HG02973 (cell line): ENCODE results near the gene GPX1.
A peak's percentile ranks its signal among the peaks of the same experiment; 100 is the strongest.
"Not testable (repeated sequence)": the region's sequence is repeated elsewhere in the genome, so short reads cannot be mapped to it uniquely, and the experiment has no call there.

ENCODE experiments used
- ATAC-seq: cut with Tn5 transposase; IDR thresholded peaks from one replicate; pipeline ENCODE4 v1.9.1; 2021; ENCODE audit warnings: moderate library complexity; ENCODE audit not compliant: unreplicated experiment

GPX1 gene

DNA sequence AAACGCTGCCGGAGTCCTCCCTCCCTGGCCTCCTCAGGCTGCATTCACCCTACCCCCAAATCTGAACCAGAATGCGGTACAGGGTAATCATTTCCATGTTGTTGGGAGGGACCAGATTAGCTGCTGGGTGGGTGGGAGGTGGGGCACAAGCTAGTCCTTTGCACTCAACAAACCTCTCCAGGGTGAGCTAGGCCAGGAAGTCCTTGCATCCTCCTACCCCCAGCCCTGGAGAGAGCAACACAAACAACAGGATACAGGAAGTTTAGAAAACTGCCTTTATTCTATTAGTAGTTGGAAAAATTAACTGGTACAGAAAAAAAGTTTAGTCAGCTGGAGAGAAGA lies 702 bp upstream of the GPX1 start:
- ATAC-seq = peak; percentile 23

DNA sequence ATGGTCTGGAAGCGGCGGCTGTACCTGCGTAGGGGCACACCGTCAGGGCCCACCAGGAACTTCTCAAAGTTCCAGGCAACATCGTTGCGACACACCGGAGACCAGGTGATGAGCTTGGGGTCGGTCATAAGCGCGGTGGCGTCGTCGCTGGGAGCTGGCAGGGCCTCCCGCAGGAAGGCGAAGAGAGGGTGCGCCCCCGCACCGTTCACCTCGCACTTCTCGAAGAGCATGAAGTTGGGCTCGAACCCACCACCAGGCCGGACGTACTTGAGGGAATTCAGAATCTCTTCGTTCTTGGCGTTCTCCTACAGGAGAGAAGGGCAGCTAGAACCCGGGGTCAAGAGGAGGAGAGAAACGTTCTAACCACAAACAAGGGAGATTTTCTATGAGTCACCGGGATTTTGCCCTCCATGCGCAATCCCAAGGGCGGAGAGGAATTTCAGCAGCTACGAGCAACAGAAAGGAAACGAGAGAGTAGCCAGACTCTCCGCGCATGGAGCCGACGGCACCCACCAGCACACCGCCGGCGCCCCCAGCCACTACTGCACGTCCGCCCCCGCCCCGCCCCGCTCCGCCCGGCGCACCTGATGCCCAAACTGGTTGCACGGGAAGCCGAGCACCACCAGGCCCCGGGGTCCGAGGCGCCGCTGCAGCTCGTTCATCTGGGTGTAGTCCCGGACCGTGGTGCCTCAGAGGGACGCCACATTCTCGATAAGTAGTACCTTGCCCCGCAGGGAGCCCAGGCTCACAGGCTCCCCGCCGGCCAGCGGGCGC lies 523 bp downstream of the GPX1 start:
- ATAC-seq = peak; percentile 7

DNA sequence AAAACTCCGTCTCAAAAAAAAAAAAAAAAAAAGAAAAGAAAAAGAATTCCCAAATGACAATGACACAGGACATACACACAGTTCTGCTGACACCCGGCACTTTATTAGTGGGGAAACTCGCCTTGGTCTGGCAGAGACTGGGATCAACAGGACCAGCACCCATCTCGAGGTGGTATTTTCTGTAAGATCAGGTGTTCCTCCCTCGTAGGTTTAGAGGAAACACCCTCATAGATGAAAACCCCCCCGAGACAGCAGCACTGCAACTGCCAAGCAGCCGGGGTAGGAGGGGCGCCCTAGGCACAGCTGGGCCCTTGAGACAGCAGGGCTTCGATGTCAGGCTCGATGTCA lies 1.1 kb downstream of the GPX1 start:
- ATAC-seq = not testable (repeated sequence)

DNA sequence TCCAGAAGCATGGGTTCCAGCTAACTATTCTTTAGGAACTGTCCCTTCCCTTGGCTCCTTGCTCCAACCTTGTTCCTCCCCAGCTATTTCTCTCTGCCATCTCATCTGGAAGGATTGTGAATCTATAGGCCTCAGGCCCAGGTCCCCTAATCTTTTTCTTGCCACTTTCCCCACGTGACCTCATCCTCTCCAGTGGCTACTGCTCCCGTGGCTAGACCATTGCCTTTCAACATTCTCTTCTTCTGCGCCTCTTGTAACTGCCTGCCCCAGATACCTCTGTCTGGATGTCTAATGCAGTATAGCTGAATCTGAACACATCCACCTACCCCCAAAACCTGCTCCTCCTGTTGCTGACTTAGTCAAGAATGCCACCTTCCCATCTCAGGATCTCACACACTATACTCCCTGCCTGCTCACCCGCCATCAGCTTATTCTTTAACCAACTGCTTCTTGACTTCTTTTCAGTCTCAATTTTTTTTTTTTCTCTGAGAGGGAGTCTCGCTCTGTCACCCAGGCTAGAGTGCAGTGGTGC lies 5.2 kb downstream of the GPX1 start:
- no peak for ATAC-seq

DNA sequence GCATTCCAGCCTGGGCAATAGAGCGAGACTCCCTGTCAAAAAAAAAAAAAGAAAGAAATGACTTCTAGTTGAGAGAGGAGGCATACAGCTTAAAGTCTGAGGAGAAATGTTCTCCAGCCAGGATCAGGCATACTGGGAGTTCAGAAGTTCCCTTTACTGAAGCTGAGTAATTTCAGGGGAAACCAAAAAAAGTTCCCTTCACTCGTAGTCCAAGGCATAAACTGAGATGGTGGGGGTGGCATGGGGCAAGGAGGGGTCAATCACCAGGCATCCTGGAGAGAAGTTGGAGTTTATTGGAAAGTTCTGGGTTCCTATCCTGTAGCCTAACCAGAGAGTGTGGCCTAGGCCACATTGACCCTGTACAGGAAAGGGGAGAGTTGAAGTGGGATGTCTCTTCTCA lies 5.9 kb downstream of the GPX1 start:
- no peak for ATAC-seq

DNA sequence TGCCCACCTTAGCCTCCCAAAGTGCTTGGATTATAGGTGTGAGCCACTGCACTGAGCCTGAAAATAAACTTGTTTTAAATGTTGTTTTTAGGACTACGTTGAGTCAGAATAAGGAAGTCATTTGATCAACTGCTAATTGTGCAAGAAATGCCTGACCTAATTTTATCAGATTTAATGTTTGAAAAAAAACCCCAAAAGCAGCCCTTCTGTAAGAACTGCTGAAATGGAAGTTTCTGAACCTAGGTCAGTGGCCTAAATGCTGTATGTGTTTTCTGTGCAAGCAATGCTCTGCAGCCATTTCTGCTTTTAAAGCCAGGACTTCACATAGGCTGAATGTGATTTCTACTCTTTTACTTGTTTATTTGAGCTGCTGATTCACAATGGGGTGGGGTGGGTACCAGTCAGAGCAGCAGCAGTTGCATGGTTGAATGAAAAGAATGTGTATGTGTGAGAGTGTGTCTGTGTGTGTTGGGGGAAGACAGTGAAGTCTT lies 6.6 kb downstream of the GPX1 start:
- no peak for ATAC-seq

DNA sequence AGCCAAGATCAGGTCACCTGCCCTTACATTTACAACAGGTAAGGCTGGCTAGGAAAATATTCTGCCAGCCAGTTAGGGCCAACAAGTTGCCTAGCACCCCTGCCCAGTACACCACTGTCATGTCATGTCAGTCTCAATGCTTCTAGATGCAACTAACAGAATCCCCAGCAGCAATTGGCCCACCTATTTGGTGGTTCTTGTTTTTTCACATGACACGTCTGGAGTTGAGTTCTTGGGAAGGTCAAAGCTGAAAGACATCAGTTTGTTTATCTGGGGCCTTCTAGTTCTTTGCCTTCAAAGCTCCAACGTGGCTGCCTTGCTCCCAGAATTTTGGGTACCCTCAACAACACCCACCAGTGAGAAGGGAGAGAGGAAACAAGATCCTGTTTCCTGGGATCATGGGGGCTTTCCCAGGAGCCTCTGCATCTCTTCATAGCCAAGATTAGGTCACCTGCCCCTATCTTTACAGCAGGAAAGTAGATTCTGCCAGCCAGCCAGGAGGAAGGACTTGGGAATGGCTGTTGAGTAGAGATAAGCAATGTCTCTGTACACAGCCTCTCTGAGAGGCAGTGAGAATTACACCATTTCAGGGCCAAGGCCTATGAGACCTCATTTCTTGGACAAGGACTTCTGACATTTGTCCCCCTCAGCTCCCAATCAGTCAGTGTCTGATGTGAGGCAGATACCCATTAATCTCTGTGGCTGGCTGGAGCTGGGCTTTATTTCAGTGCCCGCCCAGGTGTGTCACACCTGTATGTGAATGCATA lies 8.6 kb downstream of the GPX1 start:
- no peak for ATAC-seq

DNA sequence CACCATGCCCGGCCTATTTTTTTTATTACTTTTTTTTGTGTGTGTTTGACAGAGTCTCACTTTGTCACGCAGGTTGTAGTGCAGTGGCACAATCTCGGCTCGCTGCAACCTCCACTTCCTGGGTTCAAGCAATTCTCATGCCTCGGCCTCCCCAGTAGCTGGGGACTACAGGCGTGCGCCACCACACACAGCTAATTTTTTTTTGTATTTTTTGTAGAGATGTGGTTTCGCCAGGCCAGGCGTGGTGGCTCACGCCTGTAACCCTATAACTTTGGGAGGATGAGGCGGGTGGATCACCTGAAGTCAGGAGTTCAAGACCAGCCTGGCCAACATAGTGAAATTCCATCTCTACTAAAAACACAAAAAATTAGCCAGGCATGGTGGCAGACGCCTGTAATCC lies 9.8 kb downstream of the GPX1 start:
- not testable (repeated sequence) for ATAC-seq

DNA sequence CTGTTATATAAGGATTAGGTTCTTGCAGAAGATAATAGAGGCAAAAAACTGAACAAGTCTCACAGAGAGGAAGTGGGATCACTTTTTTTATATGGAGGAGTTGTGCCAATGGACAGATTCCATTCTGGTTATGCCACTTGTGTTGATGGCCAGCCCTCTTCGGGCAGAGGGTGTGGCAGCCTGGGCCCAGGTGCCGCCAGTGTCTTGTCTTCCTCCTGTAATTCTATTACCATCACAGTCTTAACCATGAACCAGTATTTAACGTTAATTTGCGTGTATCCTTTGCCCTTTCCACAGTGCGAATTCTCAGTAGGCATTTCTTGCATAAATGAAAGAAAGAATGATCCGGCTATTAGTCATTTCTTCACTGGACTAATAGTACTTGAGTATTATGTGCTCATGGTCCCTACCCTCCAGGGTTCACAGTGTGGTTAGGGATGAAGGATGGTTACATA lies 11.3 kb downstream of the GPX1 start:
- ATAC-seq = no peak

DNA sequence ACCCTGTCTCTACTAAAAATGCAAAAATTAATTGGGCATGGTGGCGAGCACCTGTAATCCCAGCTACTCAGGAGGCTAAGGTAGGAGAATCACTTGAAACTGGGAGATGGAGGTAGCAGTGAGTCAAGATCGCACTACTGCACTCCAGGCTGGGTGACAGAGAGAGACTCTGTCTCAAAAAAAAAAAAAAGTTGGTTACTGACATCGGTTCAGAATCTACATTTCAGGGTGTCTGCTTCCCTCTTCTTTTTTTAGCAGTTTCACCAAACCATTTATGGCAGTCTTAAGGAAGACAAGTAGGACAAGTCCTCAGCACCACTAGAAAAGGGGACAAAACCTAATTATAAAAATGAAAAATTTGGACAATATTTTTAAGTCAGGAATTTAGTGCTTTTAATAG lies 15.0 kb downstream of the GPX1 start:
- no peak for ATAC-seq

DNA sequence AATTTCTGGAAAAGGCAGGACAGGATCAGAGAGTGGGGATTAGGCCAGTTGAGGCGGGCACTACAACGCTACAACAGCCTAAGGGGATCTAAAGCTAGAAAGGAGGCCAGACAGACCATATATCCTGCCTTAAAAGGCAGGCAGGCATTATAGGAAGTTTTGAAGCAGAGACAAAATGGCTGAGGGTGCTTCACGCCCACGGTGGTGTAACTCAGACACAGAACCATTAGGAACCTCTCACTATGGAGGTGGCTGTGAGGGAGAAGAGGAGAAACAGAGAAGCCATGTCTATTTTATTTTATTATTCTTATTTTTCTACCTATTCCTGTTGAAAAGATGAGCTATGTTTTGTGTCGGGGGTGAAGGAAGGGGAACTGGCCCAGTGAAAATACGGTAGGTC lies 16.2 kb downstream of the GPX1 start:
- ATAC-seq = no peak

DNA sequence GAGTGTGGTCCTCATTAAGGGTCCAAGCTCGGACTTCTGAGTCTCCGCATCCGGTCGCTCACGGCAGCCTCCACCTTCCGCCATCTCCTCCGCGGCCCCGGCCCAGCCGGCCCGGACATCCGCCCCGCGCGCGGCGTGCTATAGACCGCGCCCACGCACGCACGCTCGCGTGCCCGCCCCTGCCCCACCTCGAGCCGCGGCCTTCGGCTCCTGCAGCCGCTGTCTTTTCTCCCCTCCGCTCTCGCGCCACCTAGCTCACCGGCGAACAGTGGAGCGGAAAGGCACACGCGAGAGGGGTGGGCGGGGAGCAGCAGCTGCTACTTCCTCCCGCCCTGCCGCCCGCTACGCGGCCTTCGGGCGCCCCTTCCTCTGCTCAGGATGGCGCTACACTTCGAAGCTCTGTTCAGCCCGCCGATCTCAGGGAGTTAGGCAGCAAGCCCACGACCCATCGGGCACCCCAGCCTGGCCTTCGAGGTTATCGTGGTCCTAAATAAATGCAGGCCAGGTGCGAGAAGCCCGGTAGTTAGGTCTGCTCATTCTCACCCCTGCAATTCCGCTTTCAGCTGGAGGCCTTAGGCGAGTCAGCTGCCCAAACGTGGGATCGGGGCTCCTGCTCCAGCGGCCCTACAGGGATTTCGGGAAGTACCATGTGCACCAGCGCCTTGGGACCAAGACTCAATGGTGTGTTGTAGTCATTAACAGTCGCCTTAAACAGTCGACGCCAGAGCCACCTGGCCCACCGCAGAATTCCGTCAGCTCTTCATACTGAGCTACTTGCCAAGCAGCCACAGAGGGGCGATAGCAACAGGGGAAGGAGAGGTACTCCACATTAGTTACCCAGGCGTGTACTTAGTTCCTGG lies 18.0 kb downstream of the GPX1 start, which contains the start of gene USP4:
USP4 (minus strand) TSS at position 113 of the 860 bp plus-strand sequence; CDS start at position 84, 29 bp downstream.
- peak; percentile 72 for ATAC-seq

DNA sequence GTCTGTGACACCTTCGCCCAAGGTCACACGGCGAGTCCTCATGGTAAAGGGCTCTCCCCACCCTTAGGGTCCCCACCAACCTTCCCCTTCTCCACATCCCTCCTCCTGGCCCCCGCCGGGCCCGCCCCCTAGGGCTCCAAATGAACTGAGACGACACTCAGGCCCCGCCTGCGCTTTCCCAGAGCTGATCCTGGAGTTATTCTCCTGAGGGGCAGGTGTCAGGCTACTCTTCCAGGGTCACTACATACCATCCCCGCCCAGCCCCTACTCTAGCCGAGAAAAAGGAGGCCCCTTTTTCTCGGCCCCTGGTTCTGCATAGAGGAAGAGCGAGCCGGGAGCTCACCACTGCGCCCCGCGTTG lies 18.6 kb downstream of the GPX1 start:
- peak; percentile 12 for ATAC-seq

DNA sequence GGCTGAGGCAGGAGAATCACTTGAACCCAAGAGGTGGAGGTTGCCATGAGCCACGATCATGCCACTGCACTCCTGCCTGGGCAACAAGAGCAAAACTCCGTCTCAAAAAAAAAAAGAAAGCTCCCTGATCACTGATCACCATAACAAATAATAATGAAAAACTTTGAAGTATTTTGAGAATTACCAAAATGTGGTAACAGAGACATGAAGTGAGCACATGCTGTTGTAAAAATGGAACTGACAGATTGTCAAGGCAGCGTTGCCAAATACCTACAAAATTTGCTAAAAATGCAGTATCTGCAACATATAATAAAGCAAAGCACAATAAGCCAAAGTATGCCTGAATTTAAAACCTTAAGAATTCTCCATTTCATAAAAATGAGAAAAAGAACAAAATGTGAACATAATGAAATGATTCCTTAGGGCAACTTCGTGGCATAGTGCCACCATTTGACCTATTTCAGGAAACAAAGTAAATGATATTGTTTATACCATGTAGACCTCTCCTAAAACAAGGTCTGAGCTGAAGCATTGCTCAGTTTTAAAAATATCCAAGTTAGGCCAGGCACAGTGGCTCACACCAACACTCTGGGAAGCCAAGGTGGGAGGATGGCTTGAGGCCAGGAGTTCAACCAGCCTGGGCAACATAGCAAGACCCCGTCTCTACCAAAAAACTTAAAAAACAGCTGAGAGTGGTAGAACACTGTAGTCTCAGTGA lies 24.1 kb downstream of the GPX1 start:
- ATAC-seq = no peak

DNA sequence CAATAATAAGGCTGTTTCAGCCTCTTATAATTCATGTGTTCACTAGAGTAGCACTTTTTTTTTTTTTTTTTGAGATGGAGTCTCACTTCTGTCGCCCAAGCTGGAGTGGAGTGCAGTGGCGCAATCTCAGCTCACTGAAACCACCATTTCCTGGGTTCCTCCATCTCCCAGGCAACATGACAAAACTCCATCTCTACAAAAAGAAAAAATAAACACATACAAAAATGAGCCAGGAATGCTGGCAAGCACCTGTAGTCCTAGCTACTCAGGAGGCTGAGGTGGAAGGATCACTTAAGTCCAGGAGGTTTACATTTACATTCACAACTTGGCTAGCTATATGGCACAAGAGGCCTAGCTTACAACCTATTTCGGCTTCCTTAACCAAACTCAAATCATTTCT lies 25.1 kb downstream of the GPX1 start:
- no peak for ATAC-seq

DNA sequence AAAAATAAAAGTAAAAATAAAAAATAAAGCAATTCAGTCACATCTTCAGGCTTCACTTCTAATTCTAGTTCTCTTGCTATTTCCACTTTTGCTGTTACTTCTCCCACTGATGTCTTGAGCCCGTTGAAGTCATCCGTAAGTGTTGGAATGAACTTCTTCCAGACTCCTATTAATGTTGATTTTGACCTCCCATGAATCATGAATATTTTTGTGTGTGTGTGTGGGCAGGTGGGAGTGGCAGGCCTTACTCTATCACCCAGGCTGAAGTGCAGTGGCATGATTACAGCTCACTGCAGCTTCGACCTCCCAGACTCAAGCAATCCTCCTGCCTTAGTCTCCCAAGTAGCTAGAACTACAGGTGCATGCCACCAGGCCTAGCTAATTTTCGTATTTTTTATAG lies 29.0 kb downstream of the GPX1 start:
- ATAC-seq = no peak

DNA sequence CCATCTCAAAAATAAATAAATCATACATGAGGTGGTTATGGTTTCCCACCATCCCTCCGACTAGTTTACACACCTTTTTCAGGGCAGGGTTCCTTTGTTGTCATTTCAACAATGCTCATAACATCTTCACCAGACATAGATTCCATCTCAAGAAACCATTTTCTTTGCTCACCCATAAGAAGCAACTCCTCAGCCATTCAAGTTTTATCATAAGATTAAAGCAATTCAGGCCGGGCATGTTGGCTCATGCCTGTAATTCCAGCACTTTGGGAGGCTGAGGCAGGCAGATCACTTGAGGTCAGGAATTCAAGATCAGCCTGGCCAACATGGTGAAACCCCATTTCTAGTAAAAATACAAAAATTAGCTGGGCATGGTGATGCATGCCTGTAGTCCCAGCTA lies 29.8 kb downstream of the GPX1 start:
- ATAC-seq = not testable (repeated sequence)

DNA sequence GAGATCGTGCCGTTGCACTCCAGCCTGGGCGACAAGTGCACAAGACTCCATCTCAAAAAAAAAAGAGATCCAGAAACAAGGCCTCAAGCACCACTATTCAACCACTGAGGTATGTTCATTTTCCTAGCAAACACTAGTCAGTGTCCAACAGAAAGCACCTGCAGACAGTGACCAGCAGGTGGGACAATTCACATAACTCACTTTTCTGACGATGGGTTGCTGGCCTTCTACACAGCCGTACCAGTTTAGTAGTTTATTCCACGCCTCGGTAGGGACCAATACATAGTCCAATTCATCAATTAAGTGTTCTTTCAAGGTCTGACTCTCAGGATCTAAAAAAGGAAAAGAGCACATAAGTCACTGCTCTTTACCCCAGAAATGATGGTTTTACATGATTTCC lies 30.7 kb downstream of the GPX1 start:
- ATAC-seq = no peak

DNA sequence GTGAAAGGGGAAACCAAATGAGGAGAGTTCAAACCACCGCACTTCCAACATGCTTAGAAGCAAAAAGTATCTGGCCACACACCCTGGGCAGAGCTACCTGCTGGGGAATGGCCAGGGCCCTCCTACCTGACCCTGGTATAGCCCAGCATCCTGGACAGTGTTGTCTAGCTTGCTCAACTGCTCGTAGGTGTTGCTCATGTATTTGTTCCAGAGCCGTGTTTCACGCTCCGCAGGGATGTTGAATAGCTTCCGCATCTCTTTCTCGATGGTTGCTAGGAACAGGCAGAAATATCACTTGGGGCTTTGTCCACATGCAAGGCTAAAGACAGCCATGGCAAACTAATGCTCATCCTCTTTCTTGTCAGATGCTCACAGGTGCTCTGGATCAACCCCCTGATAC lies 33.4 kb downstream of the GPX1 start:
- no peak for ATAC-seq

DNA sequence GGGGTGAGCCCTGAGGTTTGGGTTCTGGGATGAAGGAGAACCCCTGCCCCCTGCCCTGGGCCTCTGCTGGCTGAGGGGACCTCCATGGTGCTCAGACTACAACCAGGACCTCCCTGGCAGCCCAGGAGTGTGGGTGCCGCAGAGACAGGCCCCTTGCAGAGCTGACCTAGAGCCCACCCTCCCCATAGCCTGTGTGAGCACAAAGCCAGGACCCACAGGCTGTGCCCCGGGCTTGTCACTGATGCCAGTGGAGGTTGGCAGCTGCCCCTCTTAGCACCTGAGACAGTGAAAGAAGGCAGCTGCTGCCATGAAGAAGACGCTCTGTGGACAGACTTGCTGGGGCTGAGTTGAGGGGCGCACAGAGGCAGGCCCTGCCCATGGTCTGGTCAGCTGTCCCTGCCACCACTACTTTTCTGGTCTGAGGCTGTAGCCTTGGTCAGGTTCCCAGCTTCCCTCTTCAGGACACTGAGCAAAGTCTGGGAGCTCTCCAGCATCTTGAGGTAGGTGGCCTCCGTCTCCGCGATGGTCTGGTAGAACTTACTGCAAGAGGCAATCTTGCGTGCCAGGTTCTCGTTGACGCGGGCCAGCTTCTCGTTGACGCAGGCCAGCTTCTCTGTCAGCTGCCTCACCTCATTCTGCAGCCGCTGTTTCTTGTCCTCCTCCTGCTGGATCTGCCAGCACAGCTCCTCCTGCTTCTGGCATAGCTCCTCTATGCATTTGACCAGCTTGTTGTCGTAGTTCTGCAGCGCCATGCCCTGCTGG lies 41.3 kb downstream of the GPX1 start:
- no peak for ATAC-seq
